ENCODE results near the gene KMT2C.
"Not testable (repeated sequence)": the region's sequence is repeated elsewhere in the genome, so short reads cannot be mapped to it uniquely, and the experiment has no call there.

KMT2C gene

GRCh38 chr7:152441168-152441567 is 5.4 kb upstream of the KMT2C start:
- DNase-seq, result not testable (repeated sequence)

- not testable (repeated sequence) for DNase-seq
Observed at GRCh38 chr7:152438017-152438416, 2.2 kb upstream of the KMT2C start.

- DNase-seq, result not testable (repeated sequence)
Observed at GRCh38 chr7:152436931-152437575, 1.2 kb upstream of the KMT2C start.

- peak; percentile 61 for DNase-seq
Observed at GRCh38 chr7:152436111-152436930, 518 bp upstream of the KMT2C start.

- not testable (repeated sequence) for DNase-seq
Observed at GRCh38 chr7:152434511-152435383, 1.1 kb downstream of the KMT2C start.

GRCh38 chr7:152433721-152434490 is 1.9 kb downstream of the KMT2C start:
- not testable (repeated sequence) for DNase-seq

- not testable (repeated sequence) for DNase-seq
Observed at GRCh38 chr7:152432735-152433134, 3.1 kb downstream of the KMT2C start.

- no peak for DNase-seq
Observed at GRCh38 chr7:152430854-152431253, 4.9 kb downstream of the KMT2C start.

GRCh38 chr7:152430118-152430517 is 5.7 kb downstream of the KMT2C start:
- DNase-seq, result not testable (repeated sequence)

GRCh38 chr7:152424348-152425108 is 11.3 kb downstream of the KMT2C start:
- no peak for DNase-seq

- no peak for DNase-seq
Observed at GRCh38 chr7:152423991-152424347, 11.8 kb downstream of the KMT2C start.

GRCh38 chr7:152423171-152423570 is 12.6 kb downstream of the KMT2C start:
- not testable (repeated sequence) for DNase-seq

GRCh38 chr7:152420950-152421349 is 14.9 kb downstream of the KMT2C start:
- DNase-seq, result not testable (repeated sequence)

- no peak for DNase-seq
Observed at GRCh38 chr7:152419473-152420429, 16.1 kb downstream of the KMT2C start.

- DNase-seq, result no peak
Observed at GRCh38 chr7:152414779-152415178, 21.0 kb downstream of the KMT2C start.

GRCh38 chr7:152411389-152411788 is 24.4 kb downstream of the KMT2C start:
- no peak for DNase-seq

- DNase-seq, result no peak
Observed at GRCh38 chr7:152406491-152406890, 29.3 kb downstream of the KMT2C start.

GRCh38 chr7:152406030-152406429 is 29.8 kb downstream of the KMT2C start:
- not testable (repeated sequence) for DNase-seq

GRCh38 chr7:152403726-152404125 is 32.1 kb downstream of the KMT2C start:
- DNase-seq, result no peak

All from NCI-H748 treated with DMSO at 0.1 percent for 48 hours (cell line).